GM18511 (cell line): ENCODE data around the gene TMEM51.

Experiments
- ATAC-seq: cut with Tn5 transposase; IDR thresholded peaks from one replicate; pipeline ENCODE4 v1.9.1; 2021; ENCODE audit warnings: mild to moderate bottlenecking, moderate library complexity; ENCODE audit not compliant: unreplicated experiment

The TMEM51 gene

DNA sequence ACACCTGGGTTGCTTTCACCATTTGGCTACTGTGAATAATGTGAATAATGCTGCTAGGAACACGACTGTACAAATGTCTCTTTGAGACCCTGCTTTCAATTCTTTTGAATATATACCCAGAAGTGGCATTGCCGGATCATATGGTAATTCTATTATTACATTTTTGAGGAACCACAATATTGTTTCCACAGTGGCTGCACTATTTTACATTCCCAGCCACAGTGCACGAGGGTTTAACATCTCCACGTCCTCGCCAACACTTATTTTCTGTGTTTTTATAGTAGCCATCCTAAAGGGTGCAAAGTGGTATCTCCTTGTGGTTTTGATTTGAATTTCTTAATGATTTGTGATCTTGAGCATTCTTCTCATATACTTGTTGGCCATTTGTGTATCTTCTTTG is 109.2 kb downstream of the TMEM51 start:
- ATAC-seq, result no peak

DNA sequence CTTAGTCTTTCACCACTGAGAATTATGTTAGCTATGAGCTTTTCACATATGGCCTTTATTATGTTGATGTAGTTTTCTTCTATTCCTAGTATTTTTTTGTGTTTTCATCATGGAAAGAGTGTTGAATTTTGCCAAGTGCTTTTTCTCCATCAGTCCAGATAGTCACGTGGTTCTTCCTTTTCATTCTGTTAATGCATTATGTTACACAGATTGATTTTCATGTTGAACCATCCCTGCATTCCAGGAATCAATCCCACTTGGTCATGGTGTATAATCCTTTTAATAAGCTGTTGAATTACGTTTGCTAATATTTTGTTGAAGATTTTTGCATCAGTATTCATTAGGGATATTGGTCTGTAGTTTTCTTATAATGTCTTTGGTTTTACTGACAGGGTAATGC is 111.2 kb downstream of the TMEM51 start:
- ATAC-seq, result no peak
